A673 (cell line): ENCODE data around the gene ALX3. TPM values are rescaled to one million over a fixed set of nuclear protein-coding genes. Genes with fewer than 3 reads are reported as not detected.

ENCODE experiments used
- BruUV-seq: library from RNA; stranded (reverse); fragments of 400-500 nt; replicated peaks from 2 replicates; lab custom pipeline; 2021; lab: Mats Ljungman, UMichigan
- CTCF ChIA-PET: fragments of 300-600 bp; sonication (Branson Sonifier 250); formaldehyde crosslinking; loops from one replicate; lab custom pipeline; 2022; ENCODE audit warnings: antibody characterized with exemption; lab: Charles Lee
- POLR2A ChIA-PET: fragments of 300-600 bp; sonication (Branson Sonifier 250); formaldehyde crosslinking; loops from one replicate; lab custom pipeline; 2022; ENCODE audit warnings: antibody characterized with exemption; ENCODE audit not compliant: low non-redundant PET; lab: Charles Lee
- DNase-seq: peaks from one replicate; pipeline ENCODE4 v3.0.0-alpha.2; 2015; ENCODE audit warnings: low spot score
- H3K27ac ChIP-seq: fragments of 200-600 bp; sonication (generic); 2 replicates; pipeline ENCODE4 v1.5.1; 2016; ENCODE audit warnings: mixed run types, low read depth, mild to moderate bottlenecking, mixed read lengths, antibody characterized with exemption, low read length; ENCODE audit not compliant: poor library complexity, severe bottlenecking
- H3K27me3 ChIP-seq: fragments of 200-600 bp; sonication (generic); replicated peaks from 2 replicates; pipeline ENCODE4 v1.6.1; 2017; ENCODE audit warnings: mixed run types, low read depth, mild to moderate bottlenecking, mixed read lengths, antibody characterized with exemption, low read length; ENCODE audit not compliant: insufficient read depth, poor library complexity
- H3K36me3 ChIP-seq: fragments of 200-600 bp; sonication (generic); 2 replicates; pipeline ENCODE4 v1.6.1; 2016; ENCODE audit warnings: mixed run types, mild to moderate bottlenecking, mixed read lengths, antibody characterized with exemption, low read length; ENCODE audit not compliant: insufficient read depth, poor library complexity, severe bottlenecking
- H3K4me1 ChIP-seq: fragments of 200-600 bp; sonication (generic); 2 replicates; pipeline ENCODE4 v1.6.1; 2017; ENCODE audit warnings: mixed run types, mild to moderate bottlenecking, mixed read lengths, antibody characterized with exemption, low read length; ENCODE audit not compliant: insufficient read depth, poor library complexity, severe bottlenecking
- H3K4me3 ChIP-seq: fragments of 200-600 bp; sonication (generic); 2 replicates; pipeline ENCODE4 v1.5.1; 2016; ENCODE audit warnings: low read depth, mixed run types, mild to moderate bottlenecking, mixed read lengths, low read length; ENCODE audit not compliant: poor library complexity, severe bottlenecking
- H3K9me3 ChIP-seq: fragments of 200-600 bp; sonication (generic); 2 replicates; pipeline ENCODE4 v1.6.1; 2016; ENCODE audit warnings: mixed run types, low read depth, mild to moderate bottlenecking, mixed read lengths, antibody characterized with exemption, low read length; ENCODE audit not compliant: poor library complexity, severe bottlenecking
- CTCF ChIP-seq: fragments of 300-800, 200-600 bp; sonication (generic); conservative IDR thresholded peaks from 2 replicates; pipeline ENCODE4 v1.5.1; 2017; ENCODE audit warnings: low read depth, mild to moderate bottlenecking, antibody characterized with exemption, low read length, moderate library complexity, mixed read lengths
- EZH2 ChIP-seq: fragments of 200-600 bp; sonication (generic); IDR thresholded peaks from 2 replicates; pipeline ENCODE4 v1.6.1; 2017; ENCODE audit warnings: borderline replicate concordance, low read depth, mild to moderate bottlenecking, mixed read lengths, antibody characterized with exemption, low read length; ENCODE audit not compliant: poor library complexity, severe bottlenecking
- intact Hi-C: fragments of 100-400 bp; cut with micrococcal nuclease; formaldehyde crosslinking; loops from one replicate; pipeline ENCODE4 v1.10.0; 2022; ENCODE audit not compliant: unreplicated experiment
- total RNA-seq: library from RNA; stranded (reverse); gene quantifications from 2 replicates; pipeline ENCODE4 v1.2.3, GENCODE V29; 2021

Gene ALX3
- total RNA-seq, 1 experiment from 2014 or later, result 0.84 TPM

DNA sequence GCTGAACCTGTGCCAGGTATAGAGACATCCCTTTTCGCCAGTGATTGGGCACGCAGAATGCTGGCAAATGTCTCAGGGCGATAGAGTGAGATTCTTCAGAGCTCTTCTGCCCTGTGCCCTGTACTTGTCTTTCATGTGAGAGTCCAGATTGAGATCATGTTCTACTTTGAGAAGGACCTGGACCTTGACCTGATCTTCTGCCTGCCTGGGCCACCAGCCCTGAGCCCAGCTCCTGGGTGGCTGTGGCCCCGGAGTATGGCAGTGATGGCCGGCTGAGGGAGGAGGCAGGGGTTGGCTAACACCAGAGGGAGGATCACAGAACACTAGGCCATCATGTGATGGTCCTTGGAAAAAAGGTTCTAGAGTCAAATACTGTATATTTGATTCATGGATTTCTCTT, 22.2 kb downstream of the ALX3 start:
- DNase-seq, result no peak
- intact Hi-C loops, result no loop called here

DNA sequence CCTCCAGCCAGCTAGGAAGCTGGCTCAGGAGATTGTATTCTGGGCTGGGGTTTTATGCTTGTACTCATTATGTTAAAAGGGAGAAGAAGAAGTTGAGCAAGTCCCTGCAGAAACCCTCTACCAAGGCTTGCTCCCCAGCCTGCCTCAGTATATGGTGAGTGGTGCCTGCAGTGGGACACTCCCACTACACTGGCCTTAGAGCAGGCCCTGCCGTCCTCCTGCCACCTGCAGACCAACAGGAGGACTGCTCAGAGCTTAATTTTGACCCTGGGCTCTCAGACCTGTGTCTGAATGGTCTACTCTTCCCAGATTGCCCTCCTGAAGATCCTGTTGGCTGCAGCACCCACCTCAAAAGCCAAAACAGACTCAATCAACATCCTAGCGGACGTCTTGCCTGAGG, 23.0 kb downstream of the ALX3 start:
- no TSS peak for BruUV-seq
- DNase-seq, result no peak
- Histone ChIP-seq H3K4me1 (no peaks in the 10 kb centered on the region), H3K27ac (no peak overlapping the region), H3K27me3 (no peaks in the 10 kb centered on the region), H3K4me3 (no peak overlapping the region), H3K9me3 (no peaks in the 10 kb centered on the region), H3K36me3 (peaks cover 80% of the 10 kb centered on the region)
- intact Hi-C loops, result no loop called here
- CTCF ChIA-PET, result no interaction called here
- POLR2A ChIA-PET, result no interaction called here
- TF ChIP-seq CTCF (no peak), EZH2 (no peak)

More for the DNA sequence above, 22.2 kb downstream of the ALX3 start:
- ChIA-PET POLR2A (no interaction called here), CTCF (no interaction called here)
- no TSS peak for BruUV-seq
- no peaks in the 10 kb centered on the region for H3K9me3 ChIP-seq
- TF ChIP-seq CTCF (no peak), EZH2 (no peak)
- H3K27me3 ChIP-seq, result no peaks in the 10 kb centered on the region
- H3K27ac ChIP-seq, result no peak overlapping the region
- H3K36me3 ChIP-seq, result peaks cover 76% of the 10 kb centered on the region
- H3K4me1 ChIP-seq, result no peaks in the 10 kb centered on the region
- H3K4me3 ChIP-seq, result no peak overlapping the region

DNA sequence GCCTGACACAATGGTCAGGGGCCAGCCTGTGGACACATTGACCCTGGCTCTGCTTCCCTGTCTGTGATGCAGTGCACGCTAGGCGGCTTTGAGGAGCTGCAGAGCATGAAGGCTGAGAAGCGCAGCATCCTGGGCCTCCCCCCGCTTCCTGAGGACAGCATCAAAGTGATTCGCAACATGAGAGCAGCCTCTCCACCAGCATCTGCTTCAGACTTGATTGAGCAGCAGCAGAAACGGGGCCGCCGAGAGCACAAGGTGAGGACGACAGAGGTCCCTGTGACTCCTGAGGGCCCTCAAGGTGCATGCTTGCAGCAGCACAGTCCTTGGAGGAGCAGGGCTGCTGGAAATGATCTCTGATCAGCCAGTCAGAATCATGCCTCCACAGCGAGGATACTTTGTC, 27.5 kb downstream of the ALX3 start:
- TF ChIP-seq CTCF (no peak), EZH2 (no peak)
- Histone ChIP-seq H3K27me3 (no peaks in the 10 kb centered on the region), H3K4me1 (no peaks in the 10 kb centered on the region), H3K9me3 (no peaks in the 10 kb centered on the region), H3K4me3 (no peak overlapping the region), H3K27ac (no peak overlapping the region), H3K36me3 (peaks cover 97% of the 10 kb centered on the region)
- no TSS peak for BruUV-seq
- no peak for DNase-seq
- CTCF ChIA-PET, result no interaction called here
- POLR2A ChIA-PET, result no interaction called here
- intact Hi-C loops, result no loop called here
